Measurements from ENCODE around the gene KLK7. TPM values are rescaled to one million over a fixed set of nuclear protein-coding genes. Genes with fewer than 3 reads are reported as not detected.

The KLK7 gene
- total and polyA plus RNA-seq, 4 experiments from 2014 or later = not detected

GRCh38 chr19:50947123-50947522 lies 36.6 kb downstream of the KLK7 start:
- Mint-ChIP-seq H3K9me3 (peaks cover 0 to 11% (median 3%) of the 10 kb centered on the region in 8 donors), H3K27me3 (peaks cover 18 to 32% of the 10 kb centered on the region in 2 donors), H3K36me3 (no peaks in the 10 kb centered on the region), H3K4me3 (no peak overlapping the region), H3K4me1 (no peaks in the 10 kb centered on the region), H3K27ac (no peak overlapping the region)
- POLR2A ChIA-PET (ENCODE audit: partially characterized antibody) = no interaction called here
- CTCF ChIA-PET (ENCODE audit: partially characterized antibody) = interaction anchor here (1.4 kb wide), 1 partner anchor 21 kb away, joined by 3 read pairs; no protein-coding TSS in a partner anchor
- intact Hi-C loops (cut with micrococcal nuclease) = no loop called here
- Histone ChIP-seq H3K27ac (ENCODE audit: low read depth, low read length) (no peak overlapping the region), H3K27me3 (ENCODE audit: insufficient read depth, low read length) (no peaks in the 10 kb centered on the region), H3K4me1 (ENCODE audit: insufficient read depth, low read length) (no peaks in the 10 kb centered on the region), H3K4me3 (ENCODE audit: low read length in 2 of 2) (no peak overlapping the region), H3K9me3 (ENCODE audit: control insufficient read depth in 1 of 2, low read length in 2 of 2) (no peaks in the 10 kb centered on the region), H3K36me3 (ENCODE audit: insufficient read depth, low read length) (no peaks in the 10 kb centered on the region)
- DNase-seq = no peak

DNA sequence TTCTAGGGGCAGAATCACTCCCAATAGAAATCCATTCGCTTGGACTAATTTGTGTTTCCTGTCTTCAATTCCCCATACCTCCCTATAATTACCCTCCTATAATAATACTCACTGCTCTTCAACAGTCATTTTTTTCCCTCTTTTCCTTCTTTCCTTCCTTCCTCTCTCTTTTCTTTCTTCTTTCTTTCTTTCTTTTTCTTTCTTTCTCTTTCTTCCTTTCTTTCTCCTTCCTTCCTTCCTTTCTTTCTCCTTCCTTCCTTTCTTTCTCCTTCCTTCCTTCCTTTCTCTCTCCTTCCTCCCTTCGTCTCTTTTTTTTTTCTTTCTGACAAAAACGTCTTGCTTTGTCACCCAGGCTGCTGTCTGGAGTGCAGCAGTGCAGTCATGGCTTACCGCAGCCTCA lies 38.9 kb downstream of the KLK7 start:
- Mint-ChIP-seq H3K4me1 (no peaks in the 10 kb centered on the region), H3K36me3 (no peaks in the 10 kb centered on the region), H3K9me3 (peaks cover 0 to 18% (median 4%) of the 10 kb centered on the region in 8 donors), H3K27ac (no peak overlapping the region), H3K27me3 (peaks cover 12 to 26% of the 10 kb centered on the region in 2 donors), H3K4me3 (no peak overlapping the region)
- Histone ChIP-seq H3K36me3 (ENCODE audit: insufficient read depth, low read length) (no peaks in the 10 kb centered on the region), H3K27ac (ENCODE audit: low read depth, low read length) (no peak overlapping the region), H3K4me3 (ENCODE audit: low read length in 2 of 2) (no peak overlapping the region), H3K4me1 (ENCODE audit: insufficient read depth, low read length) (no peaks in the 10 kb centered on the region), H3K27me3 (ENCODE audit: insufficient read depth, low read length) (no peaks in the 10 kb centered on the region), H3K9me3 (ENCODE audit: control insufficient read depth in 1 of 2, low read length in 2 of 2) (no peaks in the 10 kb centered on the region)
- DNase-seq = no peak
- ChIA-PET CTCF (ENCODE audit: partially characterized antibody) (no interaction called here), POLR2A (ENCODE audit: partially characterized antibody) (no interaction called here)
- intact Hi-C loops (cut with micrococcal nuclease) = no loop called here

DNA sequence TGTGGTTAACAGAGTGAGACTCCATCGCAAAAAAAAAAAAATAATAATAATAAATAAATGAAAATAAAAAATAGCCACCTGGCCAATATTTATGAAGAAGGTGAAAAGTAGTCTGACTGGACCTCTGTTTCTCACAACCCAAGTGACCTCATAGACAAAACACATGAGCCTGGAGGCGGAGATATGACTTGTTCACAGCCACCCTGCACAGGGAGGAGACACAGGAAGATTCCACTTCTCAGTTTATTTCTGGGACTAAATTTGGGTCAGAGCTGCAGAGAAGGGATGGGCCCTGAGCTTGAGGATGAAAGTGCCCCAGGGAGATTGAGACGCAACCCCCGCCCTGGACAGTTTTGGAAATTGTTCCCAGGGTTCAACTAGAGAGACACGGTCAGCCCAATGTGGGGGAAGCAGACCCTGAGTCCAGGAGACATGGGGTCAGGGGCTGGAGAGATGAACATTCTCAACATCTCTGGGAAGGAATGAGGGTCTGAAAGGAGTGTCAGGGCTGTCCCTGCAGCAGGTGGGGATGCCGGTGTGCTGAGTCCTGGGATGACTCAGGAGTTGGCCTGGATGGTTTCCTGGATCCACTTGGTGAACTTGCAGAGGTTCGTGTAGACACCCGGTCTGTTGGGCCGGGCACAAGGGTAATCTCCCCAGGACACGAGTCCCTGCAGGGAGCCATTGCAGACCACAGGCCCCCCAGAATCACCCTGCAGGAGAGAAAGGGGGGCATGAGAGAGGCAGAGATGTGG lies 40.5 kb downstream of the KLK7 start:
- DNase-seq = no peak
- Histone ChIP-seq H3K36me3 (ENCODE audit: insufficient read depth, low read length) (no peaks in the 10 kb centered on the region), H3K9me3 (ENCODE audit: control insufficient read depth in 1 of 2, low read length in 2 of 2) (no peaks in the 10 kb centered on the region), H3K4me1 (ENCODE audit: insufficient read depth, low read length) (no peaks in the 10 kb centered on the region), H3K4me3 (ENCODE audit: low read length in 2 of 2) (no peak overlapping the region), H3K27me3 (ENCODE audit: insufficient read depth, low read length) (no peaks in the 10 kb centered on the region), H3K27ac (ENCODE audit: low read depth, low read length) (no peak overlapping the region)
- Mint-ChIP-seq H3K36me3 (no peaks in the 10 kb centered on the region), H3K4me1 (no peaks in the 10 kb centered on the region), H3K9me3 (peaks cover 0 to 18% (median 7%) of the 10 kb centered on the region in 8 donors), H3K27ac (no peak overlapping the region), H3K27me3 (peaks cover 9 to 21% of the 10 kb centered on the region in 2 donors), H3K4me3 (no peak overlapping the region)
- intact Hi-C loops (cut with micrococcal nuclease) = no loop called here
- CTCF ChIA-PET (ENCODE audit: partially characterized antibody) = no interaction called here
- POLR2A ChIA-PET (ENCODE audit: partially characterized antibody) = no interaction called here

DNA sequence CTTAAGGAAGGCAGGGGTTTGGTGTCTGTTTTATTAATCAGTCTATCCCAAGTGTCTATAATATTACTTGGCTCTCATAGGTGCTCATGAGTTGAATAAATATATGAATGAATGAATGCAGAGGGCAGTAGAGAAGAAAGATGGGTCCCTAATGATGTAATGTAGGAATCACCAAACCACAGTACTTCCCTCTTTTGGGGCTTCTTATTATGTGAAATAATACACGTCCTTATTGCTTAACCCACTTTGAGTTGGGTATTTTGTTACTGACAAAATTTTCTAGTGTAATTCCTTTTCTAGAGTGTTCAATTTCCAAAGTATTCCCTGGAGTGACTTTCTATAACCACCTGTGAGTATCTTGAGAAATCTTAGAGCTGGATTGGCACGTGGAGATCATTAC lies 44.1 kb downstream of the KLK7 start:
- Mint-ChIP-seq H3K27ac (no peak overlapping the region), H3K4me3 (no peak overlapping the region), H3K36me3 (no peaks in the 10 kb centered on the region), H3K27me3 (peaks cover 11 to 26% of the 10 kb centered on the region in 2 donors), H3K9me3 (peaks cover 0 to 12% (median 5%) of the 10 kb centered on the region in 8 donors), H3K4me1 (no peaks in the 10 kb centered on the region)
- CTCF ChIA-PET (ENCODE audit: partially characterized antibody) = no interaction called here
- Histone ChIP-seq H3K4me1 (ENCODE audit: insufficient read depth, low read length) (no peaks in the 10 kb centered on the region), H3K36me3 (ENCODE audit: insufficient read depth, low read length) (no peaks in the 10 kb centered on the region), H3K9me3 (ENCODE audit: control insufficient read depth in 1 of 2, low read length in 2 of 2) (no peaks in the 10 kb centered on the region), H3K27me3 (ENCODE audit: insufficient read depth, low read length) (no peaks in the 10 kb centered on the region), H3K4me3 (ENCODE audit: low read length in 2 of 2) (no peak overlapping the region), H3K27ac (ENCODE audit: low read depth, low read length) (no peak overlapping the region)
- DNase-seq = no peak
- POLR2A ChIA-PET (ENCODE audit: partially characterized antibody) = no interaction called here
- intact Hi-C loops (cut with micrococcal nuclease) = no loop called here

- no peaks in the 10 kb centered on the region for H3K36me3 ChIP-seq (ENCODE audit: insufficient read depth, low read length)
- intact Hi-C loops (cut with micrococcal nuclease) = no loop called here
- Mint-ChIP-seq H3K36me3 (no peaks in the 10 kb centered on the region), H3K9me3 (no peaks in the 10 kb centered on the region), H3K27ac (no peak overlapping the region), H3K4me3 (no peak overlapping the region), H3K4me1 (peaks cover 0 to 4% (median 3%) of the 10 kb centered on the region in 4 donors), H3K27me3 (peaks cover 18 to 24% of the 10 kb centered on the region in 2 donors)
- POLR2A ChIA-PET (ENCODE audit: partially characterized antibody) = no interaction called here
- H3K27me3 ChIP-seq (ENCODE audit: insufficient read depth, low read length) = no peaks in the 10 kb centered on the region
- no peaks in the 10 kb centered on the region for H3K9me3 ChIP-seq (ENCODE audit: control insufficient read depth in 1 of 2, low read length in 2 of 2)
- H3K4me3 ChIP-seq (ENCODE audit: low read length in 2 of 2) = no peak overlapping the region
- H3K4me1 ChIP-seq (ENCODE audit: insufficient read depth, low read length) = no peaks in the 10 kb centered on the region
- CTCF ChIA-PET (ENCODE audit: partially characterized antibody) = interaction anchor here (2.9 kb wide), 1 partner anchor 10 kb away, joined by 23 read pairs; no protein-coding TSS in a partner anchor
- no peak for DNase-seq
- H3K27ac ChIP-seq (ENCODE audit: low read depth, low read length) = no peak overlapping the region
These were observed 50.1 kb downstream of the KLK7 start for GRCh38 chr19:50933640-50934039.

- H3K9me3 Mint-ChIP-seq = no peaks in the 10 kb centered on the region
- peaks cover 22 to 26% of the 10 kb centered on the region in 2 donors for H3K27me3 Mint-ChIP-seq
- Histone ChIP-seq H3K36me3 (ENCODE audit: insufficient read depth, low read length) (no peaks in the 10 kb centered on the region), H3K4me1 (ENCODE audit: insufficient read depth, low read length) (no peaks in the 10 kb centered on the region), H3K9me3 (ENCODE audit: control insufficient read depth in 1 of 2, low read length in 2 of 2) (no peaks in the 10 kb centered on the region), H3K27ac (ENCODE audit: low read depth, low read length) (no peak overlapping the region), H3K27me3 (ENCODE audit: insufficient read depth, low read length) (no peaks in the 10 kb centered on the region), H3K4me3 (ENCODE audit: low read length in 2 of 2) (no peak overlapping the region)
- H3K36me3 Mint-ChIP-seq = no peaks in the 10 kb centered on the region
- intact Hi-C loops (cut with micrococcal nuclease) = no loop called here
- DNase-seq = no peak
- no peak overlapping the region for H3K4me3 Mint-ChIP-seq
- H3K4me1 Mint-ChIP-seq = peaks cover 0 to 4% (median 3%) of the 10 kb centered on the region in 4 donors
- H3K27ac Mint-ChIP-seq = peak overlapping the region in 1 of 7 donors; percentile 60
- POLR2A ChIA-PET (ENCODE audit: partially characterized antibody) = no interaction called here
- CTCF ChIA-PET (ENCODE audit: partially characterized antibody) = interaction anchor here (0.5 kb wide), 1 partner anchor 9 kb away, joined by 3 read pairs; no protein-coding TSS in a partner anchor
These were observed 51.0 kb downstream of the KLK7 start for GRCh38 chr19:50932690-50933083.

DNA sequence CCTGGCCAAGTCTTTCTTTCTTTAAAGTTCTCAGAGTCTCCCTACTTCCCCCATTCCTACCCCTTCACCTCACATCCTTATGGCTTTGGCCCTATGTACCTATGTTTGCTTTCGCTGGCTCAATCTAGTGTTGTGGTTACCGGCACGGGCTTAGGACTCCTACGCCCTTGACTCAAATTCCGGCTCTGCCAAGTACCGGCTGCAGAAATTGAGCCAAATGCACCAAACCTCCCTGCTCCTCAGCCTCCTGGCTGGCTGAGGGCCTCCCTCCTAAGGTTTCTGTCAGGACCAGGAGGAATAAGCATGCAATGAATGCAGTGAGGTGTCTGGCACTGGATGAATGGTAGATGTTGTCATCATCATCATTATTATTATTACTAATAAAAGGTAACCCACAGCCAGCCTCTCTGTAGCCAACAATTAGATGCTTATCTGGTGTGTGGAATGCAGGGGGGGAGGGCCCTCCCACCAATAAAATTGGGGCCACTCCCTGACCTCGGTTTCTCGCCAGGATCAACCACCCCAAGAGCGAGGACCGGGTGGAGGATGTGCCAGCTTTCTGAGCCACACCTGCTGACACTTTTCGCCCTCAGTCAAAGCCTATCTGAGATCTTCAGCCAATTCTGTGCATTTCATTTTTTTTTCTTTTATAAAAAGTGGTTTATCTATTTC lies 51.6 kb downstream of the KLK7 start:
- Mint-ChIP-seq H3K9me3 (no peaks in the 10 kb centered on the region), H3K27ac (no peak overlapping the region), H3K4me1 (peaks cover 0 to 4% (median 3%) of the 10 kb centered on the region in 4 donors), H3K36me3 (no peaks in the 10 kb centered on the region), H3K4me3 (no peak overlapping the region), H3K27me3 (peaks cover 24 to 27% of the 10 kb centered on the region in 2 donors)
- no peak for DNase-seq
- intact Hi-C loops (cut with micrococcal nuclease) = no loop called here
- Histone ChIP-seq H3K27me3 (ENCODE audit: insufficient read depth, low read length) (no peaks in the 10 kb centered on the region), H3K27ac (ENCODE audit: low read depth, low read length) (no peak overlapping the region), H3K9me3 (ENCODE audit: control insufficient read depth in 1 of 2, low read length in 2 of 2) (no peaks in the 10 kb centered on the region), H3K36me3 (ENCODE audit: insufficient read depth, low read length) (no peaks in the 10 kb centered on the region), H3K4me1 (ENCODE audit: insufficient read depth, low read length) (no peaks in the 10 kb centered on the region), H3K4me3 (ENCODE audit: low read length in 2 of 2) (no peak overlapping the region)
- ChIA-PET CTCF (ENCODE audit: partially characterized antibody) (no interaction called here), POLR2A (ENCODE audit: partially characterized antibody) (no interaction called here)

All from CD4-positive, alpha-beta memory T cell (primary cell).